ENCODE data around the gene PRSS50. TPM values are rescaled to one million over a fixed set of nuclear protein-coding genes. Genes with fewer than 3 reads are reported as not detected.

Gene PRSS50
- total RNA-seq, 1 experiment from 2014 or later: not detected

Small RNAs within 50 kb of the gene (small RNA-seq; reads per million reads assigned to genes)
- 0 reads per million in 2 experiments for gene PRSS45

Other genes with a start within 250 kb of the PRSS50 start
- gene RTP3, start 219.9 kb downstream of the PRSS50 start, total RNA-seq (2014; rRNA removed; shearing (Covaris generic)): not detected in 2 replicates
- not detected in 2 replicates for gene LRRC2, start 151.6 kb downstream of the PRSS50 start, total RNA-seq (2014; rRNA removed; shearing (Covaris generic))
- not detected in 2 replicates for gene FAM240A, start 105.3 kb downstream of the PRSS50 start, total RNA-seq (2014; rRNA removed; shearing (Covaris generic))
- gene ALS2CL, start 24.2 kb downstream of the PRSS50 start, total RNA-seq (2014; rRNA removed; shearing (Covaris generic)): 1.4 and 2.9 TPM in 2 replicates
- gene TMIE, start 16.5 kb downstream of the PRSS50 start, total RNA-seq (2014; rRNA removed; shearing (Covaris generic)): 0.58 and 0.77 TPM in 2 replicates
- gene MYL3, start 145.6 kb upstream of the PRSS50 start, total RNA-seq (2014; rRNA removed; shearing (Covaris generic)): not detected in 2 replicates
- 0.20 and 0.30 TPM in 2 replicates for gene PTH1R, start 159.9 kb upstream of the PRSS50 start, total RNA-seq (2014; rRNA removed; shearing (Covaris generic))

Data from NCI-H460 (cell line).